ENCODE measurements around the gene SOX10.

GRCh38 chr22:37925330-37925729, 59.0 kb downstream of the SOX10 start:
- TF ChIP-seq CTCF (IDR thresholded peaks at IDR 0.05) = no peak
- no peak for TF ChIP-seq POLR2AphosphoS5 (IDR thresholded peaks at IDR 0.05; ENCODE audit: low read depth, low read length)
- no peak for TF ChIP-seq REST (IDR thresholded peaks at IDR 0.05; ENCODE audit: insufficient read depth in 1 of 2, low read depth in 2 of 2, low read length in 1 of 2)
- no peak for TF ChIP-seq SIN3A (IDR thresholded peaks at IDR 0.05; ENCODE audit: borderline replicate concordance, insufficient read depth, low read depth, low read length)

Measured in Panc1 (cell line).